SK-N-SH treated with all-trans-retinoic acid at 6 μM for 48 hours (cell line): ENCODE measurements around the gene ESPNL.

Source experiments
- ATAC-seq: fragments of 200-7000 bp; cut with Tn5 transposase; 3 replicates; pipeline ENCODE4 v1.9.1; 2020; ENCODE audit warnings: mild to moderate bottlenecking, moderate library complexity
- ARNTL ChIP-seq: fragments of 450-650 bp; formaldehyde crosslinking; IDR thresholded peaks from 2 replicates; pipeline ENCODE4 v1.5.0; 2020; ENCODE audit warnings: low read depth, mild to moderate bottlenecking, moderate library complexity, borderline replicate concordance
- BACH2 ChIP-seq: fragments of 250-450 bp; sonication (Bioruptor Pico); IDR thresholded peaks from 2 replicates; pipeline ENCODE4 v1.9.0; 2021; ENCODE audit warnings: mild to moderate bottlenecking, borderline replicate concordance
- CSDC2 ChIP-seq: fragments of 250-450 bp; sonication (Bioruptor Pico); IDR thresholded peaks from 2 replicates; pipeline ENCODE4 v1.5.0; 2020; ENCODE audit warnings: mild to moderate bottlenecking, moderate library complexity
- CSRNP3 ChIP-seq: fragments of 250-450 bp; sonication (Bioruptor Pico); IDR thresholded peaks from 2 replicates; pipeline ENCODE4 v1.5.1; 2021; ENCODE audit warnings: mild to moderate bottlenecking, moderate library complexity
- GLIS3 ChIP-seq: fragments of 250-450 bp; sonication (Bioruptor Pico); IDR thresholded peaks from 2 replicates; pipeline ENCODE4 v1.5.0; 2020; ENCODE audit warnings: mild to moderate bottlenecking, moderate library complexity
- ISL1 ChIP-seq: fragments of 250-450 bp; sonication (Bioruptor Pico); IDR thresholded peaks from 2 replicates; pipeline ENCODE4 v2.1.2; 2022; ENCODE audit warnings: mild to moderate bottlenecking, moderate library complexity
- OSR1 ChIP-seq: fragments of 250-450 bp; sonication (Bioruptor Pico); IDR thresholded peaks from 2 replicates; pipeline ENCODE4 v1.8.0; 2022; ENCODE audit warnings: moderate library complexity, mild to moderate bottlenecking, inconsistent platforms
- PATZ1 ChIP-seq: fragments of 250-450 bp; sonication (Bioruptor Pico); IDR thresholded peaks from 2 replicates; pipeline ENCODE4 v1.8.0; 2020; ENCODE audit warnings: mild to moderate bottlenecking, moderate library complexity, borderline replicate concordance
- POU6F1 ChIP-seq: fragments of 250-450 bp; sonication (Bioruptor Pico); IDR thresholded peaks from 2 replicates; pipeline ENCODE4 v1.8.0; 2021; ENCODE audit warnings: low read depth, mild to moderate bottlenecking, moderate library complexity, borderline replicate concordance
- PPARA ChIP-seq: fragments of 250-450 bp; sonication (Bioruptor Pico); IDR thresholded peaks from 2 replicates; pipeline ENCODE4 v1.5.0; 2020; ENCODE audit warnings: mild to moderate bottlenecking, borderline replicate concordance
- RARB ChIP-seq: fragments of 250-450 bp; sonication (Bioruptor Pico); IDR thresholded peaks from 2 replicates; pipeline ENCODE4 v1.8.0; 2021; ENCODE audit warnings: mild to moderate bottlenecking, moderate library complexity
- SNAI2 ChIP-seq: fragments of 250-450 bp; sonication (Bioruptor Pico); IDR thresholded peaks from 2 replicates; pipeline ENCODE4 v1.5.0; 2020; ENCODE audit warnings: mild to moderate bottlenecking, moderate library complexity
- ZC3H10 ChIP-seq: fragments of 250-450 bp; sonication (Bioruptor Pico); IDR thresholded peaks from 2 replicates; pipeline ENCODE4 v1.5.1; 2021; ENCODE audit warnings: mild to moderate bottlenecking, moderate library complexity
- ZFP3 ChIP-seq: fragments of 250-450 bp; sonication (Bioruptor Pico); IDR thresholded peaks from 2 replicates; pipeline ENCODE4 v1.5.0; 2020; ENCODE audit warnings: mild to moderate bottlenecking, moderate library complexity
- ZFP30 ChIP-seq: fragments of 450-650 bp; formaldehyde crosslinking; IDR thresholded peaks from 2 replicates; pipeline ENCODE4 v1.5.0; 2022; ENCODE audit warnings: mild to moderate bottlenecking, moderate library complexity
- ZNF565 ChIP-seq: fragments of 450-650 bp; formaldehyde crosslinking; conservative IDR thresholded peaks from 2 replicates; pipeline ENCODE4 v1.5.0; 2020; ENCODE audit warnings: low read depth, mild to moderate bottlenecking, moderate library complexity
- ZNF70 ChIP-seq: fragments of 450-650 bp; formaldehyde crosslinking; IDR thresholded peaks from 2 replicates; pipeline ENCODE4 v1.5.0; 2020; ENCODE audit warnings: mild to moderate bottlenecking, moderate library complexity
- ZNF8 ChIP-seq: fragments of 450-650 bp; formaldehyde crosslinking; IDR thresholded peaks from 2 replicates; pipeline ENCODE4 v1.5.0; 2020; ENCODE audit warnings: mild to moderate bottlenecking, moderate library complexity

Gene ESPNL

GRCh38 chr2:238152771-238153688 is 52.9 kb downstream of the ESPNL start:
- ATAC-seq, result no peak
- TF ChIP-seq PPARA (CRISPR knock-in tag), result no peak
- no peak for TF ChIP-seq RARB (CRISPR knock-in tag)
- no peak for TF ChIP-seq POU6F1 (CRISPR knock-in tag)
- no peak for TF ChIP-seq ISL1
- no peak for TF ChIP-seq ZFP3 (CRISPR knock-in tag)

GRCh38 chr2:238154570-238154969 is 54.4 kb downstream of the ESPNL start:
- no peak for ATAC-seq
- TF ChIP-seq ARNTL (CRISPR knock-in tag) (no peak), ZNF8 (CRISPR knock-in tag) (no peak), ISL1 (no peak), ZC3H10 (CRISPR knock-in tag) (no peak), ZFP30 (no peak), PPARA (CRISPR knock-in tag) (no peak), ZNF565 (CRISPR knock-in tag) (no peak), ZFP3 (CRISPR knock-in tag) (no peak), ZNF70 (CRISPR knock-in tag) (no peak), GLIS3 (CRISPR knock-in tag) (no peak), SNAI2 (CRISPR knock-in tag) (no peak), CSRNP3 (CRISPR knock-in tag) (no peak), PATZ1 (CRISPR knock-in tag) (no peak)
- TF ChIP-seq, all 23 proteins: peak for 0

- TF ChIP-seq CSDC2 (CRISPR knock-in tag) (no peak), OSR1 (CRISPR knock-in tag) (no peak), ARNTL (CRISPR knock-in tag) (no peak), CSRNP3 (CRISPR knock-in tag) (no peak), BACH2 (CRISPR knock-in tag) (no peak)
- TF ChIP-seq, all 23 proteins: peak for 0
- ATAC-seq, result no peak
These were observed 55.1 kb downstream of the ESPNL start for GRCh38 chr2:238155051-238155760.

GRCh38 chr2:238155761-238156694 is 55.9 kb downstream of the ESPNL start:
- TF ChIP-seq ZFP30, result no peak
- no peak for ATAC-seq
